Sigmoid colon (tissue), 4 donors: ENCODE measurements around the gene PLCD1.

Experiments used
- CTCF ChIP-seq, 4 experiments: fragments of 450-650 bp in 3 of 4; fragments of 200-600 bp in 1 of 4; IDR thresholded peaks; one replicate each; pipeline ENCODE4 v1.5.1; 2016 to 2019; ENCODE audit warnings: antibody characterized with exemption in 4 of 4, mild to moderate bottlenecking in 3 of 4, moderate library complexity in 2 of 4
- POLR2A ChIP-seq, 2 donors: fragments of 450-650 bp; IDR thresholded peaks; one replicate each; pipeline ENCODE4 v1.6.1; 2016; ENCODE audit warnings: antibody characterized with exemption in 2 of 2, mild to moderate bottlenecking in 2 of 2, moderate library complexity in 2 of 2
- POLR2AphosphoS5 ChIP-seq, 4 donors: sonication (generic); formaldehyde crosslinking; IDR thresholded peaks; one replicate each; pipeline ENCODE4 v1.6.1; 2017; ENCODE audit warnings: antibody characterized with exemption in 4 of 4

GRCh38 chr3:37963016-37963415 is 66.4 kb downstream of the PLCD1 start:
- TF ChIP-seq POLR2A (IDR thresholded peaks at IDR 0.05), result no peak
- TF ChIP-seq CTCF (IDR thresholded peaks at IDR 0.05), result no peak
- TF ChIP-seq POLR2AphosphoS5 (IDR thresholded peaks at IDR 0.05), result no peak
